ENCODE results near the gene DCHS2.

DNA sequence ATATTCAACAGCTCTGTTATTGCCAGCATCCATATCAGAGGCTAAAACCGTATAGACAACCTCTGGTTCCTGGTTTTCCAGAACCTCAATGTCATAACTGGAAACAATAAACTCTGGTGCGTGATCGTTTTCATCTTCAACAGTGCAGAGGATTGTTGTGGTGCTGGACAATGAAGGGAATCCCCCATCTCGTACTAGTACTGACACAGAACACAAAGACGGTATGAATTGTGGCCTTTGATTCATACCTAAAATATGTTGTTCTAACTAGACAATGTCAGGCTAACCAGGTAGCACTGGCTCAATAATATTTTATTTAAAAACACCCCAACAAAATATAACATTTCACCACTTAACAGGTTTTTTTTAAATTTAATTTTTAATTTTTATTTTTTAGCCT is 186.9 kb downstream of the DCHS2 start:
- TF ChIP-seq CTCF (IDR thresholded peaks at IDR 0.05) (no peak), EP300 (IDR thresholded peaks at IDR 0.05) (no peak), POLR2A (IDR thresholded peaks at IDR 0.05) (no peak)
